HCT116 (cell line): ENCODE data around the gene IFT52. TPM values are rescaled to one million over a fixed set of nuclear protein-coding genes. Genes with fewer than 3 reads are reported as not detected.

ENCODE experiments used
- ATAC-seq: fragments of 200-7000 bp; cut with Tn5 transposase; 2 replicates; pipeline ENCODE4 v1.9.1; 2020; ENCODE audit warnings: mild to moderate bottlenecking, moderate library complexity
- BruUV-seq: library from RNA; stranded (reverse); fragments of 400-500 nt; replicated peaks from 2 replicates; lab custom pipeline; 2021; lab: Mats Ljungman, UMichigan
- CTCF ChIA-PET: fragments of 300-600 bp; sonication (Branson Sonifier 250); formaldehyde crosslinking; loops from one replicate; lab custom pipeline; 2021; ENCODE audit warnings: antibody characterized with exemption; lab: Charles Lee
- POLR2A ChIA-PET: fragments of 300-600, 350-600 bp; sonication (Branson Sonifier 250); formaldehyde crosslinking; loops from one replicate; lab custom pipeline; 2021; ENCODE audit warnings: antibody characterized with exemption; lab: Charles Lee
- RAD21 ChIA-PET, 2 experiments: fragments of 300-600 bp; sonication (Branson Sonifier 250); formaldehyde crosslinking; loops; one replicate each; lab custom pipeline; 2023; ENCODE audit warnings: low total read pairs in 2 of 2; ENCODE audit not compliant: uncharacterized antibody in 2 of 2, unreplicated experiment in 2 of 2, low non-redundant PET in 1 of 2; lab: Charles Lee
- DNase-seq: peaks from one replicate; pipeline ENCODE4 v3.0.0-alpha.2; 2010; ENCODE audit warnings: low read depth, low spot score
- H2AFZ ChIP-seq: fragments of 200-600 bp; shearing (Covaris generic), sonication (generic); 2 replicates; pipeline ENCODE4 v1.6.1; 2017; ENCODE audit warnings: low read depth, mixed run types, mixed read lengths, antibody characterized with exemption, low read length; ENCODE audit not compliant: poor library complexity, severe bottlenecking
- H3K27ac ChIP-seq: 2 replicates; pipeline ENCODE4 v1.5.1; 2012; ENCODE audit warnings: low read depth, low read length
- H3K27me3 ChIP-seq: fragments of 200-600 bp; sonication (generic); 2 replicates; pipeline ENCODE4 v1.6.1; 2016; ENCODE audit warnings: mixed run types, low read length, mixed read lengths; ENCODE audit not compliant: insufficient read depth
- H3K36me3 ChIP-seq, 2 experiments: fragments of 200-500 bp in 1 of 2; fragments of 200-600 bp in 1 of 2; sonication (Bioruptor generic) in 1 of 2; sonication (generic) in 1 of 2; 2 replicates each; pipeline versions ENCODE4 v1.5.1 to v1.6.1; 2014 to 2016; ENCODE audit warnings: low read length in 2 of 2, inconsistent platforms in 1 of 2, mixed read lengths in 1 of 2, mixed run types in 1 of 2; ENCODE audit not compliant: insufficient read depth in 2 of 2, control insufficient read depth in 1 of 2
- H3K4me1 ChIP-seq, 2 experiments: fragments of 200-600 bp in 1 of 2; sonication (generic) in 1 of 2; 2 replicates each; pipeline versions ENCODE4 v1.5.1 to v1.6.1; 2012 to 2017; ENCODE audit warnings: low read length in 2 of 2, inconsistent platforms in 1 of 2, mild to moderate bottlenecking in 1 of 2, mixed read lengths in 1 of 2, mixed run types in 1 of 2, moderate library complexity in 1 of 2; ENCODE audit not compliant: insufficient read depth in 2 of 2, control insufficient read depth in 1 of 2
- H3K4me2 ChIP-seq: fragments of 200-600 bp; sonication (generic); 2 replicates; pipeline ENCODE4 v1.6.1; 2017; ENCODE audit warnings: mixed run types, low read length, mixed read lengths
- H3K4me3 ChIP-seq, 2 experiments: fragments of 200-600 bp in 1 of 2; sonication (generic) in 1 of 2; replicated peaks in 1 of 2; 2 replicates each; pipeline ENCODE4 v1.5.1; 2011 to 2016; ENCODE audit warnings: low read length in 2 of 2, control low read depth in 1 of 2, low read depth in 1 of 2, mild to moderate bottlenecking in 1 of 2, mixed read lengths in 1 of 2, mixed run types in 1 of 2
- H3K79me2 ChIP-seq: fragments of 200-600 bp; sonication (generic); 2 replicates; pipeline ENCODE4 v1.6.1; 2017; ENCODE audit warnings: mild to moderate bottlenecking, mixed run types, low read length, moderate library complexity, mixed read lengths; ENCODE audit not compliant: insufficient read depth
- H3K9ac ChIP-seq: fragments of 200-600 bp; sonication (generic); 2 replicates; pipeline ENCODE4 v1.6.1; 2016; ENCODE audit warnings: low read length, mixed read lengths
- H3K9me2 ChIP-seq: fragments of 200-600 bp; sonication (generic), shearing (Covaris generic); 2 replicates; pipeline ENCODE4 v1.6.1; 2017; ENCODE audit warnings: mixed run types, mild to moderate bottlenecking, moderate library complexity; ENCODE audit not compliant: insufficient read depth
- H3K9me3 ChIP-seq, 2 experiments: fragments of 200-500 bp in 1 of 2; fragments of 200-600 bp in 1 of 2; sonication (Bioruptor generic) in 1 of 2; sonication (generic) in 1 of 2; 2 replicates each; pipeline ENCODE4 v1.6.1; 2014 to 2017; ENCODE audit warnings: low read length in 2 of 2, mixed read lengths in 2 of 2, inconsistent platforms in 1 of 2, low read depth in 1 of 2, mild to moderate bottlenecking in 1 of 2, mixed run types in 1 of 2, moderate library complexity in 1 of 2; ENCODE audit not compliant: control insufficient read depth in 1 of 2, insufficient read depth in 1 of 2
- H4K20me1 ChIP-seq: fragments of 200-600 bp; sonication (generic), shearing (Covaris generic); 2 replicates; pipeline ENCODE4 v1.6.1; 2017; ENCODE audit warnings: mixed run types, mild to moderate bottlenecking, moderate library complexity; ENCODE audit not compliant: insufficient read depth
- CEBPB ChIP-seq: IDR thresholded peaks from 2 replicates; pipeline ENCODE4 v1.6.1; 2012; ENCODE audit warnings: low read depth
- EGR1 ChIP-seq: IDR thresholded peaks from 2 replicates; pipeline ENCODE4 v1.6.1; 2012; ENCODE audit warnings: low read depth
- EZH2 ChIP-seq: fragments of 200-600 bp; sonication (generic); IDR thresholded peaks from 2 replicates; pipeline ENCODE4 v1.6.1; 2017; ENCODE audit warnings: antibody characterized with exemption, mixed run types
- EZH2phosphoT487 ChIP-seq: fragments of 200-600 bp; IDR thresholded peaks from 2 replicates; pipeline ENCODE4 v1.6.1; 2018; ENCODE audit warnings: antibody characterized with exemption, borderline replicate concordance
- FOSL1 ChIP-seq: IDR thresholded peaks from 2 replicates; pipeline ENCODE4 v1.6.1; 2012; ENCODE audit warnings: low read depth
- JUND ChIP-seq: IDR thresholded peaks from 2 replicates; pipeline ENCODE4 v1.6.1; 2012
- POLR2A ChIP-seq: IDR thresholded peaks from 2 replicates; pipeline ENCODE4 v1.7.0; 2011; ENCODE audit warnings: borderline replicate concordance; ENCODE audit not compliant: insufficient read depth, insufficient read length; ENCODE audit errors: extremely low read depth
- POLR2AphosphoS5 ChIP-seq: IDR thresholded peaks from 2 replicates; pipeline ENCODE4 v1.6.1; 2011; ENCODE audit warnings: mild to moderate bottlenecking, low read depth, low read length, moderate library complexity
- RAD21 ChIP-seq: IDR thresholded peaks from 2 replicates; pipeline ENCODE4 v1.6.1; 2012; ENCODE audit warnings: low read depth, mild to moderate bottlenecking
- SP1 ChIP-seq: IDR thresholded peaks from 2 replicates; pipeline ENCODE4 v1.6.1; 2012; ENCODE audit warnings: low read depth
- YY1 ChIP-seq: IDR thresholded peaks from 2 replicates; pipeline ENCODE4 v1.6.1; 2011; ENCODE audit warnings: low read length, low read depth, moderate library complexity, mild to moderate bottlenecking; ENCODE audit not compliant: insufficient replicate concordance; ENCODE audit errors: extremely low read depth
- ZFX ChIP-seq: fragments of 450-650 bp; IDR thresholded peaks from 2 replicates; pipeline ENCODE4 v1.6.1; 2017
- ZNF274 ChIP-seq: fragments of 200-500 bp; sonication (Bioruptor generic); IDR thresholded peaks from 2 replicates; pipeline ENCODE4 v1.6.1; 2014; ENCODE audit warnings: mild to moderate bottlenecking, low read depth, low read length, inconsistent platforms
- intact Hi-C: fragments of 100-400 bp; cut with micrococcal nuclease; formaldehyde crosslinking; loops from 2 replicates; pipeline ENCODE4 v1.10.0; 2022
- total RNA-seq: library from RNA; stranded (reverse); gene quantifications from one replicate; pipeline ENCODE4 v1.2.1, GENCODE V29; 2021; ENCODE audit not compliant: unreplicated experiment
- TF ChIP-seq, protein P1 (sequence below): IDR thresholded peaks from 2 replicates; pipeline ENCODE4 v1.6.1; 2012
- TF ChIP-seq, protein P2 (sequence below): IDR thresholded peaks from 2 replicates; pipeline ENCODE4 v1.6.1; 2012
- TF ChIP-seq, protein P3 (sequence below), 3 experiments: fragments of 200-600 bp in 1 of 3; sonication (generic) in 1 of 3; IDR thresholded peaks in 2 of 3; conservative IDR thresholded peaks in 1 of 3; 2 replicates each; pipeline ENCODE4 v1.5.1; 2012 to 2017; ENCODE audit warnings: low read depth in 2 of 3, low read length in 2 of 3, antibody characterized with exemption in 1 of 3, borderline replicate concordance in 1 of 3, control low read depth in 1 of 3, mild to moderate bottlenecking in 1 of 3, mixed read lengths in 1 of 3, mixed run types in 1 of 3, moderate library complexity in 1 of 3; ENCODE audit not compliant: insufficient read depth in 1 of 3

The IFT52 gene
- total RNA-seq, 1 experiment from 2014 or later: 29.0 TPM

DNA sequence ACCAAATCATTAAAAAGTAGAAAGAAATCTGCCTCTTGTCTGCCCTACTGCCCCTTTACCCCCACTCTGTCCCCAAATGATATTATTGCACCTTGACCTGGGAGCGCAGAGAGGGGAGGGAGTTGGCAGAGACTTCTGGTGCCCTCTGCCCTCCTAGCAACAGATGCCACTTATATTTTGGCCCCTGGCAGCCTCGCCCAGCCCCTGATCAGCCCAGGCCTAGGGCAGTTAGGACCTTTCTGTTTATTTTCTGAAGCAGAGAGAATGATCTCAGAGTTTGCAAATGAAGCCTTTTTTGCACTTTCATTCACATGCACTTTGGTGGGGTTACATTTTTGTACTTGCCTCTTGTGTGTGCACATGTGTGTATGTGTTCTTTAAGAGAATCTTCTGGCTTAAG, 40.3 kb upstream of the IFT52 start:
- no peak overlapping the region for H3K4me2 ChIP-seq
- DNase-seq (no peak), ATAC-seq (no peak)
- peaks cover 0 to 3% of the 10 kb centered on the region in 2 experiments; a peak in 1 of 4 replicates for H3K9me3 ChIP-seq
- no peaks in the 10 kb centered on the region; a peak in 1 of 4 replicates for H3K36me3 ChIP-seq
- H4K20me1 ChIP-seq: no peaks in the 10 kb centered on the region
- RAD21 ChIA-PET: no interaction called here
- POLR2A ChIA-PET: no interaction called here
- H3K4me1 ChIP-seq: no peaks in the 10 kb centered on the region
- H3K9me2 ChIP-seq: no peaks in the 10 kb centered on the region
- no peak for TF ChIP-seq SP1
- TF ChIP-seq, protein P1, sequence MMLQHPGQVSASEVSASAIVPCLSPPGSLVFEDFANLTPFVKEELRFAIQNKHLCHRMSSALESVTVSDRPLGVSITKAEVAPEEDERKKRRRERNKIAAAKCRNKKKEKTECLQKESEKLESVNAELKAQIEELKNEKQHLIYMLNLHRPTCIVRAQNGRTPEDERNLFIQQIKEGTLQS: no peak
- no peak for TF ChIP-seq POLR2A
- TF ChIP-seq JUND: no peak
- TF ChIP-seq FOSL1: no peak
- no peak for TF ChIP-seq ZNF274
- TF ChIP-seq RAD21: no peak
- TF ChIP-seq EZH2phosphoT487: no peak
- no peak overlapping the region for H3K9ac ChIP-seq
- no peak overlapping the region for H3K4me3 ChIP-seq
- intact Hi-C loops: no loop called here
- CTCF ChIA-PET: interaction anchor here (0.6 kb wide), 1 partner anchor 1561 kb away, joined by 3 read pairs; no protein-coding TSS in a partner anchor
- H2AFZ ChIP-seq: no peak overlapping the region
- H3K79me2 ChIP-seq: no peaks in the 10 kb centered on the region
- H3K27me3 ChIP-seq: no peaks in the 10 kb centered on the region
- BruUV-seq: no TSS peak
- no peak overlapping the region for H3K27ac ChIP-seq

DNA sequence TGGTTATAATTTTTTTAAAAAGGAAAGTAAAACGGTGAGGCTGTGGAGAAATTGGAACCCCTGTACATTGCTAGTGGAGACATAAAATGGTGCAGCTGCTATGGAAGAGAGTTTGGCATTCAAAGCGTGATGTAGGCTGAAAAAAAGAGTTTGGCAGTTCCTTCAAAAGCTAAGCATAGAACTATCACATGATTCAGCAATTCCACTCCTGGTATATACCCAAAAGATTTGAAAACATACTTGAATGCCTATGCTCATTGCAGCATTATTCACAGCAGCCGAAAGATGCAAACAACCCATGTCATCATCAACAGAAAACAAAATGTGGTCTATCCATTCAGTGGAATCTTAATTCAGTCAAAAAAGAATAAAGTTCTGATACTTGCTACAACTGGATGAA, 36.4 kb upstream of the IFT52 start:
- BruUV-seq: no TSS peak
- Histone ChIP-seq H3K27me3 (no peaks in the 10 kb centered on the region), H3K9me2 (no peaks in the 10 kb centered on the region), H3K79me2 (no peaks in the 10 kb centered on the region), H4K20me1 (no peaks in the 10 kb centered on the region), H3K9ac (no peak overlapping the region), H3K4me3 (no peak overlapping the region), H3K27ac (no peak overlapping the region), H2AFZ (no peak overlapping the region), H3K4me1 (peaks cover 10 to 19% of the 10 kb centered on the region in 2 experiments), H3K36me3 (no peaks in the 10 kb centered on the region), H3K9me3 (no peaks in the 10 kb centered on the region), H3K4me2 (no peak overlapping the region)
- DNase-seq (no peak), ATAC-seq (no peak)
- CTCF ChIA-PET: no interaction called here
- TF ChIP-seq RAD21: no peak
- TF ChIP-seq EGR1: no peak
- no peak for TF ChIP-seq EZH2phosphoT487
- TF ChIP-seq YY1: no peak
- TF ChIP-seq, protein P2, sequence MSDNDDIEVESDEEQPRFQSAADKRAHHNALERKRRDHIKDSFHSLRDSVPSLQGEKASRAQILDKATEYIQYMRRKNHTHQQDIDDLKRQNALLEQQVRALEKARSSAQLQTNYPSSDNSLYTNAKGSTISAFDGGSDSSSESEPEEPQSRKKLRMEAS: no peak
- no peak for TF ChIP-seq SP1
- TF ChIP-seq, protein P3, sequence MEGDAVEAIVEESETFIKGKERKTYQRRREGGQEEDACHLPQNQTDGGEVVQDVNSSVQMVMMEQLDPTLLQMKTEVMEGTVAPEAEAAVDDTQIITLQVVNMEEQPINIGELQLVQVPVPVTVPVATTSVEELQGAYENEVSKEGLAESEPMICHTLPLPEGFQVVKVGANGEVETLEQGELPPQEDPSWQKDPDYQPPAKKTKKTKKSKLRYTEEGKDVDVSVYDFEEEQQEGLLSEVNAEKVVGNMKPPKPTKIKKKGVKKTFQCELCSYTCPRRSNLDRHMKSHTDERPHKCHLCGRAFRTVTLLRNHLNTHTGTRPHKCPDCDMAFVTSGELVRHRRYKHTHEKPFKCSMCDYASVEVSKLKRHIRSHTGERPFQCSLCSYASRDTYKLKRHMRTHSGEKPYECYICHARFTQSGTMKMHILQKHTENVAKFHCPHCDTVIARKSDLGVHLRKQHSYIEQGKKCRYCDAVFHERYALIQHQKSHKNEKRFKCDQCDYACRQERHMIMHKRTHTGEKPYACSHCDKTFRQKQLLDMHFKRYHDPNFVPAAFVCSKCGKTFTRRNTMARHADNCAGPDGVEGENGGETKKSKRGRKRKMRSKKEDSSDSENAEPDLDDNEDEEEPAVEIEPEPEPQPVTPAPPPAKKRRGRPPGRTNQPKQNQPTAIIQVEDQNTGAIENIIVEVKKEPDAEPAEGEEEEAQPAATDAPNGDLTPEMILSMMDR (IDR thresholded peaks at IDR 0.05 in 2 of 3, conservative IDR thresholded peaks at IDR 0.05 in 1 of 3; ENCODE audit: borderline replicate concordance in 1 of 3, insufficient read depth in 1 of 3, low read depth in 2 of 3, low read length in 2 of 3): no peak
- TF ChIP-seq POLR2A: no peak
- TF ChIP-seq ZNF274: no peak
- no peak for TF ChIP-seq POLR2AphosphoS5
- TF ChIP-seq EZH2: no peak
- no peak for TF ChIP-seq CEBPB
- no peak for TF ChIP-seq ZFX
- POLR2A ChIA-PET: no interaction called here
- RAD21 ChIA-PET: no interaction called here
- intact Hi-C loops: no loop called here
